ENCODE data around the gene PRDM13.

Gene PRDM13

GRCh38 chr6:99608059-99608885 lies 1.6 kb downstream of the PRDM13 start:
- H4K20me1 ChIP-seq (ENCODE audit: control insufficient read depth, insufficient read depth, low read depth, low read length): no peaks in the 10 kb centered on the region
- no peaks in the 10 kb centered on the region for H3K9me2 ChIP-seq (replicated peaks; ENCODE audit: control insufficient read depth, low read length)
- H3K4me3 ChIP-seq (ENCODE audit: low read length): no peak overlapping the region
- H3K27ac ChIP-seq (ENCODE audit: low read depth, low read length): no peak overlapping the region
- no peaks in the 10 kb centered on the region for H3K36me3 ChIP-seq (ENCODE audit: control insufficient read depth, low read length)
- H3K4me2 ChIP-seq (ENCODE audit: low read length): no peak overlapping the region
- TF ChIP-seq CTCF (IDR thresholded peaks at IDR 0.05; ENCODE audit: low read depth, low read length, poor library complexity, severe bottlenecking) (no peak), EZH2phosphoT487 (IDR thresholded peaks at IDR 0.05; ENCODE audit: borderline replicate concordance, low read length) (0 out of 2 replicates have a peak, but pooled peaks have one; percentile 62)
- H3F3A ChIP-seq (ENCODE audit: control insufficient read depth, insufficient read depth): 0 out of 2 replicates have a peak, but pooled peaks cover 2% of the 10 kb centered on the region
- H3K9me3 ChIP-seq (ENCODE audit: control insufficient read depth, insufficient read depth, low read length): no peaks in the 10 kb centered on the region
- H3K79me2 ChIP-seq (ENCODE audit: control insufficient read depth, low read length): no peaks in the 10 kb centered on the region
- H3K4me1 ChIP-seq (ENCODE audit: control insufficient read depth, low read length): peaks cover 16% of the 10 kb centered on the region
- H3K27me3 ChIP-seq (ENCODE audit: control insufficient read depth, low read length): peaks cover 55% of the 10 kb centered on the region

GRCh38 chr6:99608886-99609482 lies 2.4 kb downstream of the PRDM13 start:
- TF ChIP-seq CTCF (IDR thresholded peaks at IDR 0.05; ENCODE audit: low read depth, low read length, poor library complexity, severe bottlenecking) (no peak), EZH2phosphoT487 (IDR thresholded peaks at IDR 0.05; ENCODE audit: borderline replicate concordance, low read length) (no peak)
- no peaks in the 10 kb centered on the region for H3K36me3 ChIP-seq (ENCODE audit: control insufficient read depth, low read length)
- H3K79me2 ChIP-seq (ENCODE audit: control insufficient read depth, low read length): no peaks in the 10 kb centered on the region
- H3K4me1 ChIP-seq (ENCODE audit: control insufficient read depth, low read length): peaks cover 19% of the 10 kb centered on the region
- H3K4me3 ChIP-seq (ENCODE audit: low read length): no peak overlapping the region
- no peak overlapping the region for H3K4me2 ChIP-seq (ENCODE audit: low read length)
- H3K27me3 ChIP-seq (ENCODE audit: control insufficient read depth, low read length): peaks cover 48% of the 10 kb centered on the region
- H3K27ac ChIP-seq (ENCODE audit: low read depth, low read length): no peak overlapping the region
- H3K9me3 ChIP-seq (ENCODE audit: control insufficient read depth, insufficient read depth, low read length): no peaks in the 10 kb centered on the region
- H4K20me1 ChIP-seq (ENCODE audit: control insufficient read depth, insufficient read depth, low read depth, low read length): no peaks in the 10 kb centered on the region
- H3F3A ChIP-seq (ENCODE audit: control insufficient read depth, insufficient read depth): 0 out of 2 replicates have a peak, but pooled peaks cover 2% of the 10 kb centered on the region
- H3K9me2 ChIP-seq (replicated peaks; ENCODE audit: control insufficient read depth, low read length): no peaks in the 10 kb centered on the region

- Histone ChIP-seq H3K27ac (ENCODE audit: low read depth, low read length) (no peak overlapping the region), H3K79me2 (ENCODE audit: control insufficient read depth, low read length) (no peaks in the 10 kb centered on the region), H3K9me3 (ENCODE audit: control insufficient read depth, insufficient read depth, low read length) (no peaks in the 10 kb centered on the region), H4K20me1 (ENCODE audit: control insufficient read depth, insufficient read depth, low read depth, low read length) (no peaks in the 10 kb centered on the region), H3K4me3 (ENCODE audit: low read length) (no peak overlapping the region), H3F3A (ENCODE audit: control insufficient read depth, insufficient read depth) (0 out of 2 replicates have a peak, but pooled peaks cover 2% of the 10 kb centered on the region), H3K36me3 (ENCODE audit: control insufficient read depth, low read length) (no peaks in the 10 kb centered on the region), H3K4me2 (ENCODE audit: low read length) (peak overlapping the region; percentile 51), H3K9me2 (replicated peaks; ENCODE audit: control insufficient read depth, low read length) (no peaks in the 10 kb centered on the region), H3K4me1 (ENCODE audit: control insufficient read depth, low read length) (peaks cover 20% of the 10 kb centered on the region), H3K27me3 (ENCODE audit: control insufficient read depth, low read length) (peaks cover 45% of the 10 kb centered on the region)
- no peak for TF ChIP-seq CTCF (IDR thresholded peaks at IDR 0.05; ENCODE audit: low read depth, low read length, poor library complexity, severe bottlenecking)
Measured at GRCh38 chr6:99609905-99610489, 3.4 kb downstream of the PRDM13 start.
